Left cardiac atrium (tissue), 4 donors: ENCODE measurements around the gene PDSS2. TPM values are rescaled to one million over a fixed set of nuclear protein-coding genes. Genes with fewer than 3 reads are reported as not detected.
A peak's percentile ranks its signal among the peaks of the same experiment; 100 is the strongest.
"Not testable (repeated sequence)": the region's sequence is repeated elsewhere in the genome, so short reads cannot be mapped to it uniquely, and the experiment has no call there.

Source experiments
- ATAC-seq, 2 donors: fragments of 200-7000 bp; cut with Tn5 transposase; one replicate each; pipeline ENCODE4 v1.9.1; 2020; ENCODE audit warnings: mild to moderate bottlenecking in 2 of 2, moderate library complexity in 2 of 2
- DNase-seq: peaks from one replicate; pipeline ENCODE4 v3.0.0-alpha.2; 2020
- intact Hi-C, 2 donors: fragments of 100-400 bp; cut with DNase I; formaldehyde crosslinking; loops; one replicate each; pipeline versions ENCODE4 v1.14.1 to v1.15.1; 2022 to 2023
- total RNA-seq, 2 donors: library from RNA; stranded (reverse); fragmentation: NEBNext Ultra II Directional; extraction: Animal tissue kit (Norgen Biotek cat#: 25700); gene quantifications; one replicate each; pipeline ENCODE4 v1.2.1, GENCODE V29; 2021
- donor health status: DM: no; HTN: yes; CAD: no.
- donor health status: DM: no; HTN: yes; CAD: no; lungs with severe emphysema.
- donor health status: DM: yes; HTN: yes; CAD: no.
- donor health status: Dilated cardiomyopathy.

The PDSS2 gene
- total RNA-seq, 2 donors from 2014 or later: 11.1 to 15.6 TPM

DNA sequence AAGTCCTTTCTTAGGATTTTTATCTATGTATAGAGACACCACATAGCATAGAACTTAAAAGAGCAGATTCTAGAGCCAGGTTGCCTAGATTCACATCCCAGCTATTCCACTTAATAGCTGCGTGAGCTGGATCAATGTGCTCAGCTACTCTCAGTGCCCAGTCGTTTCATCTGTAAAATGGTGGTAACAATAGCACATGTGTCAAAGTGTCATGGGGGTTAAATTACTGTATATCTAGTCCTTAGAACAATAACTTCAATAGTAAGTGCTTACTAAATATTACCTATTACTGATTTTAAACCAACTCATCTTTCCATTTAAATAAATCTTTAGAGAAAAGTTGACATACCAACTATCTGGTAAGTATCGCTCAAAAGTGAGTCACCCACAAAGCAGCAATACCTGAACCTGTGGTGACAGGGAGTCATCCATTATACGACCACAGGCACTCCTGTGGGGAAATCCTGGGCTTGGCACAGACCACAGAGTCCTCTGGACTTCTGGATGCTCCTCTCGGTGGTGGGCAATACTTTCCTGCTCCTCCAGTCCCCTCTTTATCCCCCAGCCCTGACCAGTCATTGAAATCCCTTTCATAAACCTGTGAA lies 154.8 kb downstream of the PDSS2 start:
- no peak for ATAC-seq
- intact Hi-C loops: no loop called here
- DNase-seq: no peak

- intact Hi-C loops: no loop called here
- DNase-seq (no peak), ATAC-seq (no peak)
Observed at GRCh38 chr6:107293350-107293749, 166.0 kb downstream of the PDSS2 start.

DNA sequence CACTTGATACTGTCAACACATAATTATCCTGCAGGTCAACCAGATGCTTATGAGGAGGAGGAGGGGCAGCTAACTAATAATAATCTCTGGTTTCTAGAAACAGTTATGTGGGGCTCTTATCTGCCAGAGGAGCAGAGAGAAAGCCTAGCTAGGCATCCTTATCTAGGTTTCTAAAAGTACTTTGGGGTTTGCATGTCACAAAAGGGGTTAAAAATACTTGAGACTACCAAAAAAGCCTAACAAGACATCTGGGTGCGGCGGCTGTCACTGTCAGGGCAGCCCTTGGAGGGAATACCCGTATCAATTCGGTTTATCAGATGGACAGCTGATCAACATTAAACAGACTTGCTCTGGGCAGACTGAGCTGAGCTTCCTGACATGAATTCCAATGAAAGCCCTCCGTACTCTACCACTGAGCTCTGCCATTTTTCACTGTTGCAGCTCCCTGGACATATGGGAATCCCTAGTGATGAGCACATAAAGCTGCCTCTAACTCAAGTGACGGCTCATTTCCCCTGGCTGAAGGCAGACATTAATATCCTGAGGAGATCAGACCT lies 166.6 kb downstream of the PDSS2 start:
- no peak for DNase-seq
- ATAC-seq: no peak
- intact Hi-C loops: no loop called here

DNA sequence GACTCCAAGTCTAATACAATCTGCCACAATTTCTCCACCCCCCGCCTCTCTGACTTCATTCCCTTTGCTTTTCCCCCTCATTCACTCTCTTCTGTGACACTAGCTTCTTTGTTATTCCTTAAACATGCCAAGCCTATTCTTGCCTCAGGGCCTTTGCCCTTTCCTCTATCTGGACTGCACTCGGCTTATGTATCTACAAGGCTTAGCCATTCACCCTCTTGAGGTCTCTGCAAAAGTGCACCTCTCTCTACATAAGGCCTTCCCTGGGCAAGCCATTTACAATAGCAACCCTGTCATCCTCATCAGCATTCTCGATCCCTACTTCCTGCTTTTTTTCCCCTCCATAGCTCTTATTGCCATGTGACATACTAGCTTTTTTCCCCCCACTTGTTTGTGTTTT lies 168.9 kb downstream of the PDSS2 start:
- no peak for ATAC-seq

DNA sequence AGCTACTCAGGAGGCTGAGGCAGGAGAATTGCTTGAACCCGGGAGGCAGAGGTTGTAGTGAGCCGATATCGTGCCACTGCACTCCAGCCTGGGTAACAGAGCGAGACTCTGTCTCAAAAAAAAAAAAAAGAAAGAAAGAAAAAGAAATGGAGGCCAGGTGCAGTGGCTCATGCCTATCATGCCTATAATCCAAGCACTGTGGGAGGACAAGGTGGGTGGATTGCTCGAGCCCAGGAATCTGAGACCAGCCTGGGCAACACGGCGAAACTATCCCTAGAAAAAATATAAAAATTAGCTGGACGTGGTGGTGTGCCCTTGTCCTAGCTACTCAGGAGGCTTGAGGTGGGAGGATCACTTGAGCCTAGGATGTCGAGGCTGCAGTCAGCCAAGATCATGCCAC lies 170.1 kb downstream of the PDSS2 start:
- ATAC-seq, intact Hi-C loops, DNase-seq: not testable (repeated sequence)

More for the DNA sequence above, 168.9 kb downstream of the PDSS2 start:
- DNase-seq: no peak
- intact Hi-C loops: no loop called here

- not testable (repeated sequence) for ATAC-seq, DNase-seq
Observed at GRCh38 chr6:107285683-107286082, 173.7 kb downstream of the PDSS2 start.

DNA sequence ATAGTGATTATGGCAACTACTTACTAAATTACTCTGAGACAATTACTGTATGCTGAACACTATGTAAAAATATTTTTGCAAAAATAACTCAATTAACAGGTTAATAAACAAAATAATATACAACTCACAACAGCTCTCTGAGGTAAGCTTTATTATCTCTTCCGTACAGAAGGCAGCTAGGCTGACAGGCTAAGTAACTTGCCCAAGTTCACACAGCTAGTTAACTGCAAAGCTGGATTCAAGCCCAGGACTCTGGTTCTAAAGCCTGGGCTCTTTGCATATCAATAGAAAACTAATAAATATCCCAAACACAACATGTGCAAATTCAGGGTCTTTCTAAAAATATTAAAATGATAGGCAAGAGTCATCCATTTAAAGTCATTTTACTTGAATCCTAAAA lies 174.6 kb downstream of the PDSS2 start:
- ATAC-seq: no peak
- intact Hi-C loops: no loop called here
- no peak for DNase-seq

More at GRCh38 chr6:107285683-107286082, 173.7 kb downstream of the PDSS2 start:
- intact Hi-C loops: not testable (repeated sequence)

GRCh38 chr6:107280791-107281190 lies 178.6 kb downstream of the PDSS2 start:
- ATAC-seq (no peak), DNase-seq (no peak)
- intact Hi-C loops: no loop called here

DNA sequence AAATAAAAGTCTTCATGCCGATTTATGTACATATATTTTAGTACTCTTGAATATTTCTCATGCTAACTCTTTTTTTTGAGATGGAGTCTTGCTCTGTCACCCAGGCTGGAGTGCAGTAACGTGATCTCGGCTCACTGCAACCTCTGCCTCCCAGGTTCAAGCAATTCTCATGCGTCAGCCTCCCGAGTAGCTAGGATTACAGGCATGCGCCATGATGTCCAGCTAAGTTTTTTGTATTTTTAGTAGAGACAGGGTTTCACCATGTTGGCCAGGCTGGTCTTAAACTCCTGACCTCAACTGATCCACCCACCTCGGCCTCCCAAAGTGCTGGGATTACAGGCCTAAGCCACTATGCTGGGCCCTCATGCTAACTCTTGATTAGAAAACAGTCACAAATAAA lies 179.4 kb downstream of the PDSS2 start:
- ATAC-seq, intact Hi-C loops, DNase-seq: not testable (repeated sequence)

DNA sequence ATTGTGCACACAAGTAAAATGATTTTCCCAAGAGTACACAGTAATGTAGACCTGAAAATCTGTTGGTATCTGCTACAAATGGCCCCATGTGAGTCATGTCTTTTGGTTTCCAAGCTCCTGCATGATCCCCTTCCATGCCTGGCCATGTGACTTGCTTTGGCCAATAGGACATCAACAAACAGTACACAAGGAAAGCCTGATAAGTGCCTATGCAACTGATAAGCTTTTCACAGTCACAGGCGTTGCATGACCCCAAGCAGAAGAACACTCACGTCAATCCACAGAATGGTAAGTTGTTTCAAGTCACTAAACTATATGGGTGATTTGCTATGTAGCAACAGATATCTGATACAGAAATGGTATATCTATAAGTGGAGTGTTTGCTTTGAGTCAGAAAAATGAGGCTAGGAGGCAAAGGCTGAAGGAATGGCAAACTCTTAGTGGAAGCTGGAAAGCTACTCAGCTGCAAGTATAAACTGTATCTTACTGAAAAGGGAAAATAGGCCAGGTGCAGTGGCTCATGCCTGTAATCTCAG lies 184.0 kb downstream of the PDSS2 start:
- intact Hi-C loops: no loop called here
- ATAC-seq (peak in 1 of 2 donors; percentile 49), DNase-seq (no peak)

GRCh38 chr6:107274288-107274687 lies 185.1 kb downstream of the PDSS2 start:
- ATAC-seq: no peak
- intact Hi-C loops: no loop called here

GRCh38 chr6:107272246-107272645 lies 187.1 kb downstream of the PDSS2 start:
- intact Hi-C loops: no loop called here
- no peak for DNase-seq
- ATAC-seq: no peak

More at GRCh38 chr6:107274288-107274687, 185.1 kb downstream of the PDSS2 start:
- no peak for DNase-seq

DNA sequence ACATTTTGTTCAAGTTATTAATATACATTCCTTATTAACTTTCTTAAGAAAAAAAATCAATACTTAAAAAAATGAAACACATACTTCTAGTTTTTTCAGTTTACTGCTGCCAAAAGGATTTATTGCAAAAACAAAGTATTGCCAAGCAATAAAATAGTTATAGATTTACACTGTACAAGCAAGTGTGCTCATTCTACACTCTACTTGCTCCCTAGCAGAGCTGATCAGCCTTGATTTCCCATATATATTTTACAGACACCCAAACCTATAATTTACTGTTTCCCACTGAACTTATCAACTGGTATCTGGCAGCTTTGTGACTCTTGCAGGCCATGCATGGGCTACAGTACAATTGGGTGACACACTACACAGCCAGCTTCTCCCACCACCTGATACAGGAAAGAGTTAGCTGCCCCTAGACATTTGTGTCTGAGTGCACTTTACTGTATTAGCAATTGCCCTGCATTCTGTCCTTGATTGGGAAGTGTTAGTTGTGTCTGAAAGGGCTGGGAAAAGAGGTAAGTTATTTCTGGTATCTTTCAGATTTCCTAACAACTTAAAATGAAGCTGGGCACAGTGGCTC lies 188.1 kb downstream of the PDSS2 start:
- no peak for ATAC-seq
- no peak for DNase-seq
- intact Hi-C loops: no loop called here

- ATAC-seq (no peak), DNase-seq (no peak)
- intact Hi-C loops: no loop called here
Observed at GRCh38 chr6:107267634-107268033, 191.7 kb downstream of the PDSS2 start.

DNA sequence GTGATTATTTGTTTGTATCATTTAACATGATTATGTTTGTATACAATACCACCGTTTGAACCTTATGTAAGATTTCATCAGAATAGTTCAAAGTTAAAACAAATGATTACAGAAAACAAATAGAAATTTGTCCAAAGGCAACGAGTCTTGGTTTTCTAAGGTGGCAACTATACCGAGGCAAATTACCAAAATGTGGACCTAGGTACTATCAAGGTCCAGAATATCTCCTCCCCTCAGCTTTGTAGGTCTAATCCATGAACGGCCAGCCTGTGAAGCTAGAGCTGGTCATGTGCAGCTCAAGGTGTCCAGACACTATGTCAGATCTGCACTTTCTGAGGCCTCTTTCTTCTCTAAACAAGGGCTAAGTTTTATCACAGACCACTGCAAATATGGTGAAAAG lies 192.4 kb downstream of the PDSS2 start:
- intact Hi-C loops: no loop called here
- ATAC-seq (no peak), DNase-seq (no peak)

DNA sequence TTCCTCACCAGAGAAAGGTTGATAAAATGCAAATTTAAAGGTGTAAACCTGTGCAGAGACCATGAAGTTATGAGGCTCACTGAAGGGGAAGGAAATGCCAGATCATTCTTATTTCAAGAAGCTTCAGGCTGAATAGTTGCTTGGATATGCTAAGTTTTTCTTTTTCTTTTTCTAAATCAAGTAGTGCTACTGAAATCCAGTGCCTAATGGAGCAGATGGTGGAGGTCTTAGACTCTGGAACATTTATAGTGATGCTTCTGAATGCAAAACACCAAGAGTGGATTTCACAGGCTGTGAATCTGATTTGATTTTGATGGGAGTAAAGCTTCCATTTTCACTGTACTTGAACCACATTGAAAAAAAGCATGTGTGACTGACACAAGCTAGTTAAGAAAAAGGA lies 192.8 kb downstream of the PDSS2 start:
- intact Hi-C loops: no loop called here
- ATAC-seq: no peak
- DNase-seq: no peak

GRCh38 chr6:107264357-107264840 lies 195.0 kb downstream of the PDSS2 start:
- no peak for DNase-seq
- ATAC-seq: no peak
- intact Hi-C loops: no loop called here

- intact Hi-C loops: no loop called here
- no peak for DNase-seq
- ATAC-seq: no peak
Observed at GRCh38 chr6:107259951-107260350, 199.4 kb downstream of the PDSS2 start.

GRCh38 chr6:107248147-107248546 lies 211.2 kb downstream of the PDSS2 start:
- intact Hi-C loops: no loop called here
- no peak for DNase-seq
- ATAC-seq: no peak

GRCh38 chr6:107246972-107247615 lies 212.3 kb downstream of the PDSS2 start:
- intact Hi-C loops: no loop called here
- no peak for DNase-seq
- ATAC-seq: no peak
